ENCODE results near the gene ZNF283.

ZNF283 gene

GRCh38 chr19:43826787-43827754, at the start of gene ZNF283:
Gene ZNF283, plus strand, starts transcription at chr19:43827321. Its CDS starts 6,184 bp downstream, at chr19:43833505.
- DNase-seq (ENCODE audit: low read depth, low spot score): peak; percentile 96

- DNase-seq (ENCODE audit: low read depth, low spot score): no peak
Observed at GRCh38 chr19:43778651-43779050, 48.5 kb upstream of the ZNF283 start.

- DNase-seq (ENCODE audit: low read depth, low spot score): no peak
Observed at GRCh38 chr19:43779147-43779819, 47.8 kb upstream of the ZNF283 start.

GRCh38 chr19:43779820-43780219, 47.3 kb upstream of the ZNF283 start:
- DNase-seq (ENCODE audit: low read depth, low spot score): no peak

GRCh38 chr19:43780706-43781525, 46.2 kb upstream of the ZNF283 start, which contains the start of gene KCNN4:
Gene KCNN4, minus strand, starts transcription at chr19:43780973. Its CDS starts 112 bp downstream, at chr19:43780861.
- peak; percentile 71 for DNase-seq (ENCODE audit: low read depth, low spot score)

- no peak for DNase-seq (ENCODE audit: low read depth, low spot score)
Observed at GRCh38 chr19:43781630-43782310, 45.4 kb upstream of the ZNF283 start.

GRCh38 chr19:43782311-43782660, 44.8 kb upstream of the ZNF283 start:
- no peak for DNase-seq (ENCODE audit: low read depth, low spot score)

GRCh38 chr19:43782689-43783231, 44.4 kb upstream of the ZNF283 start:
- no peak for DNase-seq (ENCODE audit: low read depth, low spot score)

- DNase-seq (ENCODE audit: low read depth, low spot score): no peak
Observed at GRCh38 chr19:43783636-43784035, 43.5 kb upstream of the ZNF283 start.

GRCh38 chr19:43784241-43784980, 42.7 kb upstream of the ZNF283 start:
- DNase-seq (ENCODE audit: low read depth, low spot score): peak; percentile 93

GRCh38 chr19:43784981-43785808, 41.9 kb upstream of the ZNF283 start:
- peak; percentile 81 for DNase-seq (ENCODE audit: low read depth, low spot score)

GRCh38 chr19:43786665-43787064, 40.5 kb upstream of the ZNF283 start:
- DNase-seq (ENCODE audit: low read depth, low spot score): no peak

GRCh38 chr19:43789029-43789428, 38.1 kb upstream of the ZNF283 start:
- peak; percentile 74 for DNase-seq (ENCODE audit: low read depth, low spot score)

GRCh38 chr19:43790587-43790986, 36.5 kb upstream of the ZNF283 start:
- no peak for DNase-seq (ENCODE audit: low read depth, low spot score)

- DNase-seq (ENCODE audit: low read depth, low spot score): no peak
Observed at GRCh38 chr19:43797118-43797517, 30.0 kb upstream of the ZNF283 start.

GRCh38 chr19:43797556-43797955, 29.6 kb upstream of the ZNF283 start:
- no peak for DNase-seq (ENCODE audit: low read depth, low spot score)

GRCh38 chr19:43798026-43798545, 29.0 kb upstream of the ZNF283 start:
- DNase-seq (ENCODE audit: low read depth, low spot score): no peak

- DNase-seq (ENCODE audit: low read depth, low spot score): peak; percentile 50
Observed at GRCh38 chr19:43798546-43799409, 28.3 kb upstream of the ZNF283 start.

Data from astrocyte of the hippocampus (primary cell).